Transverse colon (tissue), 4 donors: Measurements from ENCODE around the gene PSMC3. TPM values are rescaled to one million over a fixed set of nuclear protein-coding genes. Genes with fewer than 3 reads are reported as not detected.

Source experiments
- DNase-seq: peaks from one replicate; pipeline ENCODE4 v3.0.0-alpha.2; 2019
- H3K27ac ChIP-seq, 4 donors: fragments of 200-600 bp; sonication (generic); 2 replicates each; pipeline ENCODE4 v1.5.1; 2016 to 2018; ENCODE audit warnings: inconsistent platforms in 4 of 4
- H3K27me3 ChIP-seq: fragments of 200-600 bp; sonication (generic); 2 replicates; pipeline ENCODE4 v1.5.1; 2017; ENCODE audit warnings: inconsistent platforms
- H3K36me3 ChIP-seq, 4 donors: fragments of 200-600 bp; sonication (generic); 2 replicates each; pipeline ENCODE4 v1.5.1; 2017 to 2019; ENCODE audit warnings: inconsistent platforms in 4 of 4
- H3K4me1 ChIP-seq, 4 donors: fragments of 200-600 bp; sonication (generic); 2 replicates each; pipeline ENCODE4 v1.5.1; 2017 to 2020; ENCODE audit warnings: inconsistent platforms in 4 of 4
- H3K4me3 ChIP-seq, 4 donors: fragments of 200-600 bp; sonication (generic); 1 replicate in 1 of 4; 2 replicates in 3 of 4; pipeline versions ENCODE4 v1.5.1 to v1.6.1; 2017 to 2019; ENCODE audit warnings: inconsistent platforms in 4 of 4
- H3K9me3 ChIP-seq, 2 donors: fragments of 200-600 bp; sonication (generic); 2 replicates each; pipeline ENCODE4 v1.5.1; 2017 to 2019; ENCODE audit warnings: inconsistent platforms in 2 of 2
- EP300 ChIP-seq: sonication (generic); formaldehyde crosslinking; IDR thresholded peaks from one replicate; pipeline ENCODE4 v1.6.1; 2017; ENCODE audit warnings: antibody characterized with exemption, low read depth
- POLR2A ChIP-seq: fragments of 450-650 bp; IDR thresholded peaks from one replicate; pipeline ENCODE4 v1.6.1; 2016; ENCODE audit warnings: antibody characterized with exemption, mild to moderate bottlenecking, moderate library complexity
- POLR2AphosphoS5 ChIP-seq, 3 donors: sonication (generic); formaldehyde crosslinking; IDR thresholded peaks; one replicate each; pipeline ENCODE4 v1.6.1; 2016; ENCODE audit warnings: antibody characterized with exemption in 3 of 3
- WGBS, 2 donors: methylation state at CpG; one replicate each; pipeline ENCODE4 v1.1.5; 2018; ENCODE audit warnings: low coverage in 1 of 2; 5-methylcytosine and 5-hydroxymethylcytosine counted together
- in situ Hi-C, 4 donors: fragments of 200-750 bp; cut with MboI; loops; one replicate each; pipeline versions ENCODE4 v1.15.0 to v1.15.1; 2017; ENCODE audit warnings: low sequenced_read_pairs in 3 of 4, low pct_ligation_motif_present in 1 of 4, low pct_unique_long_range_greater_than_20kb in 1 of 4
- intact Hi-C: fragments of 100-400 bp; cut with DNase I; formaldehyde crosslinking; loops from one replicate; pipeline ENCODE4 v1.15.1; 2023; ENCODE audit warnings: low total_unique reads
- small RNA-seq, 4 donors: library from RNA; depleted of rRNA; stranded (forward); fragments of <200 nt; gene quantifications; one replicate each; pipeline ENCODE3, GENCODE V24; 2016
- total RNA-seq, 4 donors: library from RNA; depleted of rRNA; stranded (reverse); fragments of >200 nt; gene quantifications; one replicate each; pipeline ENCODE4 v1.1.0, GENCODE V29; 2016
- TF ChIP-seq, protein P1 (sequence below), 5 experiments: fragments of 200-600 bp in 3 of 5; fragments of 450-650 bp in 2 of 5; sonication (generic) in 3 of 5; IDR thresholded peaks; 1 replicate in 2 of 5; 2 replicates in 3 of 5; pipeline ENCODE4 v1.5.1; 2016 to 2017; ENCODE audit warnings: antibody characterized with exemption in 5 of 5, inconsistent platforms in 3 of 5, mild to moderate bottlenecking in 2 of 5, moderate library complexity in 1 of 5

The PSMC3 gene
- total RNA-seq, 4 donors from 2014 or later: 56.5 to 252 (median 91.4) TPM

DNA sequence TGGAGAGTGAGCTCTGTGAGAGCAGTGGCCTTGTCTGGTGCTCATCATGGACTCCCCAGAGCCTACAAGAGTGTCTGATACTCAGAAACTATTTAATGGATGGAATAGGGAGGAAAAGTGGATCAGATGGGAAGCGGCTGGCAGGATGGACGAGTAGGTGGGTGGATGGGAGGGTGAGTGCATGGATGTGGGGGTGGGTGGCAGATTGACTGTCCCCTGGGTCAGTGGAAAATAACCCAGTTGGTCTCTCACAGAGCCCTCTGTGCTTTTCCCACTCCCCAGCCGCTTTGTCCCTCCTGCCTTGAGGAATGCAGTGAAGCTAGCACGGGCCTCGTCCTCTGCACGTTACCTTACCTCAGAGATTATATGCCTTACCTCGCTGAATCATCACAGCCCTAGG lies 53.8 kb downstream of the PSMC3 start:
- WGBS, 2 donors: 75 to 100% methylated on average over 1 to 7 of the region's 7 CpGs
- H3K4me3 ChIP-seq: no peak overlapping the region
- no peak overlapping the region for H3K27ac ChIP-seq
- intact Hi-C loops (loop anchor here (10.0 kb wide), 1 partner anchor 482 kb away; no protein-coding TSS in a partner anchor), in situ Hi-C loops (loop anchor here in 1 of 4 donors (25.0 kb wide), 1 partner anchor 185 kb away; the partner anchor contains the start of genes ARFGAP2 and PACSIN3)
- H3K27me3 ChIP-seq: no peaks in the 10 kb centered on the region
- no peak for DNase-seq
- H3K9me3 ChIP-seq: no peaks in the 10 kb centered on the region
- H3K4me1 ChIP-seq: no peaks in the 10 kb centered on the region
- no peaks in the 10 kb centered on the region for H3K36me3 ChIP-seq
- TF ChIP-seq, protein P1, sequence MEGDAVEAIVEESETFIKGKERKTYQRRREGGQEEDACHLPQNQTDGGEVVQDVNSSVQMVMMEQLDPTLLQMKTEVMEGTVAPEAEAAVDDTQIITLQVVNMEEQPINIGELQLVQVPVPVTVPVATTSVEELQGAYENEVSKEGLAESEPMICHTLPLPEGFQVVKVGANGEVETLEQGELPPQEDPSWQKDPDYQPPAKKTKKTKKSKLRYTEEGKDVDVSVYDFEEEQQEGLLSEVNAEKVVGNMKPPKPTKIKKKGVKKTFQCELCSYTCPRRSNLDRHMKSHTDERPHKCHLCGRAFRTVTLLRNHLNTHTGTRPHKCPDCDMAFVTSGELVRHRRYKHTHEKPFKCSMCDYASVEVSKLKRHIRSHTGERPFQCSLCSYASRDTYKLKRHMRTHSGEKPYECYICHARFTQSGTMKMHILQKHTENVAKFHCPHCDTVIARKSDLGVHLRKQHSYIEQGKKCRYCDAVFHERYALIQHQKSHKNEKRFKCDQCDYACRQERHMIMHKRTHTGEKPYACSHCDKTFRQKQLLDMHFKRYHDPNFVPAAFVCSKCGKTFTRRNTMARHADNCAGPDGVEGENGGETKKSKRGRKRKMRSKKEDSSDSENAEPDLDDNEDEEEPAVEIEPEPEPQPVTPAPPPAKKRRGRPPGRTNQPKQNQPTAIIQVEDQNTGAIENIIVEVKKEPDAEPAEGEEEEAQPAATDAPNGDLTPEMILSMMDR (IDR thresholded peaks at IDR 0.05): no peak
- no peak for TF ChIP-seq POLR2AphosphoS5 (IDR thresholded peaks at IDR 0.05)
- TF ChIP-seq POLR2A: no peak
- TF ChIP-seq EP300: no peak

GRCh38 chr11:47369676-47370075 lies 56.6 kb downstream of the PSMC3 start:
- Histone ChIP-seq H3K36me3 (no peaks in the 10 kb centered on the region), H3K9me3 (no peaks in the 10 kb centered on the region), H3K27me3 (no peaks in the 10 kb centered on the region), H3K4me1 (no peaks in the 10 kb centered on the region), H3K27ac (no peak overlapping the region), H3K4me3 (no peak overlapping the region)
- no peak for DNase-seq
- no peak for TF ChIP-seq POLR2A
- TF ChIP-seq EP300: no peak
- no peak for TF ChIP-seq POLR2AphosphoS5 (IDR thresholded peaks at IDR 0.05)
- TF ChIP-seq, protein P1 (IDR thresholded peaks at IDR 0.05): no peak
- in situ Hi-C loops (loop anchor here in 1 of 4 donors (25.0 kb wide), 1 partner anchor 182 kb away; the partner anchor contains the start of genes ARFGAP2 and PACSIN3), intact Hi-C loops (loop anchor here (10.0 kb wide), 1 partner anchor 485 kb away; no protein-coding TSS in a partner anchor)
- WGBS, 2 donors: 48 to 57% methylated on average over 2 to 3 of the region's 3 CpGs

Small RNA genes lying within 50 kb of the gene (small RNA-seq; reads per million reads assigned to genes)
- 0 reads per million in 4 donors for gene MIR4487

Other genes starting within 250 kb of the PSMC3 start
- gene ARFGAP2, start 249.6 kb downstream of the PSMC3 start, total RNA-seq: 100 to 1,000 TPM; 123 to 213 (median 132) TPM
- 10 to 100 TPM in 2 of 4 donors, 1 to 10 TPM in 2; 1.2 to 13.9 (median 9.8) TPM for gene PACSIN3, start 240.0 kb downstream of the PSMC3 start, total RNA-seq
- 10 to 100 TPM in 3 of 4 donors, 1 to 10 TPM in 1; 8.6 to 45.4 (median 28.6) TPM for gene DDB2, start 211.5 kb downstream of the PSMC3 start, total RNA-seq
- gene ACP2, start 177.6 kb downstream of the PSMC3 start, total RNA-seq: 100 to 1,000 TPM in 1 of 4 donors, 10 to 100 TPM in 3; 66.3 to 120 (median 88.9) TPM
- gene NR1H3, start 168.4 kb downstream of the PSMC3 start, total RNA-seq: 100 to 1,000 TPM in 3 of 4 donors, 10 to 100 TPM in 1; 28.7 to 124 (median 113) TPM
- gene MADD, start 156.3 kb downstream of the PSMC3 start, total RNA-seq: 100 to 1,000 TPM in 1 of 4 donors, 10 to 100 TPM in 3; 64.3 to 285 (median 71.8) TPM
- not detected for gene MYBPC3, start 73.7 kb downstream of the PSMC3 start, total RNA-seq
- 10 to 100 TPM in 2 of 4 donors, 1 to 10 TPM in 2; 7.1 to 35.5 (median 17.2) TPM for gene SPI1, start 47.9 kb downstream of the PSMC3 start, total RNA-seq
- gene SLC39A13, start 17.8 kb downstream of the PSMC3 start, total RNA-seq: 10 to 100 TPM; 19.9 to 56.9 (median 43.1) TPM
- gene RAPSN, start 22.7 kb upstream of the PSMC3 start, total RNA-seq: not detected
- 100 to 1,000 TPM in 2 of 4 donors, 10 to 100 TPM in 2; 82.9 to 248 (median 96.7) TPM for gene CELF1, start 126.7 kb upstream of the PSMC3 start, total RNA-seq
- gene PTPMT1, start 139.2 kb upstream of the PSMC3 start, total RNA-seq: 10 to 100 TPM; 19.1 to 79.1 (median 74.1) TPM
- gene KBTBD4, start 152.5 kb upstream of the PSMC3 start, total RNA-seq: 10 to 100 TPM in 3 of 4 donors, 1 to 10 TPM in 1; 9.4 to 20.3 (median 16.5) TPM
- 100 to 1,000 TPM in 3 of 4 donors, 10 to 100 TPM in 1; 72.6 to 256 (median 213) TPM for gene NDUFS3, start 152.6 kb upstream of the PSMC3 start, total RNA-seq
- gene FAM180B, start 160.2 kb upstream of the PSMC3 start, total RNA-seq: under 1 TPM in 1 of 4 donors, not detected in 3; 0.41 TPM
- 1 to 10 TPM in 3 of 4 donors, under 1 TPM in 1; 0.68 to 7.8 (median 1.8) TPM for gene C1QTNF4, start 168.0 kb upstream of the PSMC3 start, total RNA-seq
- gene MTCH2, start 216.1 kb upstream of the PSMC3 start, total RNA-seq: 10 to 100 TPM; 21.5 to 92.2 (median 61.0) TPM